ENCODE results near the gene OOEP.

OOEP gene

GRCh38 chr6:73325656-73326055, 44.0 kb downstream of the OOEP start:
- no peak for ATAC-seq

GRCh38 chr6:73323323-73323722, 46.4 kb downstream of the OOEP start:
- no peak for TF ChIP-seq TSHZ2 (CRISPR knock-in tag; IDR thresholded peaks at IDR 0.05)
- no peak for TF ChIP-seq POU6F1 (CRISPR knock-in tag; IDR thresholded peaks at IDR 0.05; ENCODE audit: borderline replicate concordance, low read depth)
- no peak for TF ChIP-seq TOX (CRISPR knock-in tag; IDR thresholded peaks at IDR 0.05; ENCODE audit: borderline replicate concordance)
- ATAC-seq, result no peak

More at GRCh38 chr6:73325656-73326055, 44.0 kb downstream of the OOEP start:
- TF ChIP-seq TOX (CRISPR knock-in tag; IDR thresholded peaks at IDR 0.05; ENCODE audit: borderline replicate concordance), result no peak
- no peak for TF ChIP-seq CREB5 (CRISPR knock-in tag; IDR thresholded peaks at IDR 0.05; ENCODE audit: low read depth)
- no peak for TF ChIP-seq ISL1 (CRISPR knock-in tag; IDR thresholded peaks at IDR 0.05)
- no peak for TF ChIP-seq OSR1 (CRISPR knock-in tag; IDR thresholded peaks at IDR 0.05)
- TF ChIP-seq ZFP30 (CRISPR knock-in tag; IDR thresholded peaks at IDR 0.05), result no peak
- TF ChIP-seq ESRRG (CRISPR knock-in tag; IDR thresholded peaks at IDR 0.05), result no peak
- no peak for TF ChIP-seq ARNTL (CRISPR knock-in tag; IDR thresholded peaks at IDR 0.05; ENCODE audit: borderline replicate concordance, low read depth)
- no peak for TF ChIP-seq ZNF70 (CRISPR knock-in tag; IDR thresholded peaks at IDR 0.05)
- TF ChIP-seq POU6F1 (CRISPR knock-in tag; IDR thresholded peaks at IDR 0.05; ENCODE audit: borderline replicate concordance, low read depth), result no peak
- TF ChIP-seq SNAI2 (CRISPR knock-in tag; IDR thresholded peaks at IDR 0.05), result no peak
- TF ChIP-seq CSDC2 (CRISPR knock-in tag; IDR thresholded peaks at IDR 0.05), result no peak
- TF ChIP-seq TCF4 (CRISPR knock-in tag; IDR thresholded peaks at IDR 0.05; ENCODE audit: borderline replicate concordance), result no peak
- no peak for TF ChIP-seq ZFP3 (CRISPR knock-in tag; IDR thresholded peaks at IDR 0.05)
- TF ChIP-seq GLIS3 (CRISPR knock-in tag; IDR thresholded peaks at IDR 0.05), result no peak

Data from SK-N-SH treated with all-trans-retinoic acid at 6 μM for 48 hours (cell line).